Measurements from ENCODE around the gene IFNA14.

The IFNA14 gene

DNA sequence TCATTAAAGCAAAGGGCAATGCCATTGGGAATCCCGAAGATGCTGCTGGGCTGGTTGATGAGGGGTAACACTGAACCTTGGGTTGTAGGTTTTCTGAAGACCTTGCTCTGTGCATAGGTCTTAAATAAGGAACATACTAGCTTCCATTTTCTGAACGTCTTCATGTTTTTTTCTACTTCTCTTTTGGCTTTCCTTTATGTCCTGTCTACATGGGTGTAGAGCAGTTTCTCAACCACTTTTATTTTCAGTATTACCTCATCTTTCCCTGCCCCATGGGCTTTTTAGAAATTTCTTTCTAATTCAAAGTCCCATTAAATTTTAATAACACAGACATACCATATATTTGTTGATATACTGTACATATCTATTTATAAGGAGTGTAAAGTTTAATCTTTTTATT, at the start of gene IFNA14:
IFNA14 (minus strand) TSS at position 95 of the 400 bp plus-strand sequence; CDS start at position 25, 70 bp downstream.
- Histone ChIP-seq H3K4me1 (ENCODE audit: control insufficient read depth, insufficient read depth, low read length, unreplicated experiment) (peaks cover 7% of the 10 kb centered on the region), H3K79me2 (ENCODE audit: control insufficient read depth, insufficient read depth, low read length, unreplicated experiment) (no peaks in the 10 kb centered on the region), H3K27me3 (ENCODE audit: insufficient read depth, low read length) (peaks cover 39% of the 10 kb centered on the region), H2AFZ (ENCODE audit: low read length, unreplicated experiment) (no peak within 1 kb of the TSS), H3K36me3 (ENCODE audit: insufficient read depth, low read length) (no peaks in the 10 kb centered on the region), H3K4me3 (ENCODE audit: low read depth, low read length) (no peak within 1 kb of the TSS), H3K27ac (ENCODE audit: low read depth, low read length) (no peak within 1 kb of the TSS)

DNA sequence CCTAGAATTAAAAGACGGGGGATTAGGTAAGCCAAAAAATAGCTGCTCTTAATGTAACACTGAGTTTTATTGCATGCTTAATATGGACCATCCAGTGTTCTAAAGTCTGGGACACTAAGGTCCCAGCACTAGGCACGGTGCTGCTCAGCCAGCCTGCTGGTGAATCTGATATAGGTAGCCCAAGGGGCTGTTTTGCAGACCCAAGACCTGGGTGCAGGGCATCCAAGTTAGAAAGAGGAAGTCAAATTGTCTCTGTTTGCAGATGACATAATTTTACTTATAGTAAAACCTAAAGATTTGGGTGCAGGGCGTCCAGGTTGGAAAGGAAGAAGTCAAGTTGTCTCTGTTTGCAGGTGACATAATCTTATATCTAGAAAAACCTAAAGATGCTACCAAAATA, 47.5 kb upstream of the IFNA14 start:
- H3K36me3 ChIP-seq (ENCODE audit: insufficient read depth, low read length), result no peaks in the 10 kb centered on the region
- H3K4me1 ChIP-seq (ENCODE audit: control insufficient read depth, insufficient read depth, low read length, unreplicated experiment), result no peaks in the 10 kb centered on the region
- no peak overlapping the region for H3K27ac ChIP-seq (ENCODE audit: low read depth, low read length)
- H3K27me3 ChIP-seq (ENCODE audit: insufficient read depth, low read length), result peaks cover 70% of the 10 kb centered on the region
- no peak overlapping the region for H3K4me3 ChIP-seq (ENCODE audit: low read depth, low read length)
- H3K79me2 ChIP-seq (ENCODE audit: control insufficient read depth, insufficient read depth, low read length, unreplicated experiment), result no peaks in the 10 kb centered on the region
- no peak overlapping the region for H2AFZ ChIP-seq (ENCODE audit: low read length, unreplicated experiment)

DNA sequence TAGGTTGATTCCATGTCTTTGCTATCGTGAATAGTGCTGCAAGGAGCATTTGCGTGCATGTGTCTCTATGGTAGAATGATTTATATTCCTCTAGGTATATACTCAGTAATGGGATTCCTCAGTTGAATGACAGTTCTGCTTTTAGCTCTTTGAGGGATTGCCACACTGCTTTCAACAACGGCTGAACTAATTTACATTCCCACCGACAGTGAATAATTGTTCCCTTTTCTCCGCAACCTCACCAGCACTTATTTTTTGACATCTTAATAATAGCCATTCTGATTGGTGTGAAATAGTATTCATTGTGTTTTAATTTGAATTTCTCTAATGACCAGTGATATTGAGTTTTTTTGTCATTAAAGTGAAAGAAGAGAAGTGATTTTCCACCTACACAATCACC, 46.9 kb upstream of the IFNA14 start:
- peaks cover 77% of the 10 kb centered on the region for H3K27me3 ChIP-seq (ENCODE audit: insufficient read depth, low read length)
- H3K79me2 ChIP-seq (ENCODE audit: control insufficient read depth, insufficient read depth, low read length, unreplicated experiment), result no peaks in the 10 kb centered on the region
- H3K36me3 ChIP-seq (ENCODE audit: insufficient read depth, low read length), result no peaks in the 10 kb centered on the region
- H3K4me3 ChIP-seq (ENCODE audit: low read depth, low read length), result no peak overlapping the region
- no peak overlapping the region for H3K27ac ChIP-seq (ENCODE audit: low read depth, low read length)
- no peaks in the 10 kb centered on the region for H3K4me1 ChIP-seq (ENCODE audit: control insufficient read depth, insufficient read depth, low read length, unreplicated experiment)
- no peak overlapping the region for H2AFZ ChIP-seq (ENCODE audit: low read length, unreplicated experiment)

DNA sequence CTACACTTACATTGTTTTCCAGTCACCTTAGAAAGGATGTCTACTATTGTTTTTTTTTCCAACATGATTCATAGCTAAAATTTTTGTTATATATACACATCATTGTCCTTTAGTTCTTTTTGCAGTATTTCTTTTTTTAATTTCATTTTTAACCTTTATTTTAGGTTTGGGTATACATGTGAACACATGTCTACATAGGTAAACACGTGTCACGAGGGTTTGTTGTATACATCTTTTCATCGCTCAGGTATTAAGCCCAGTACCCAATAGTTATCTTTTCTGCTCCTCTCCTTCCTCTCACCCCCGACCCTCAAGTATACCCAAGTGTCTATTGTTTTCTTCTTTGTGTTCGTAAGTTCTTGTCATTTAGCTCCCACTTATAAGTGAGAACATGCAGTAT, 46.3 kb upstream of the IFNA14 start:
- Histone ChIP-seq H2AFZ (ENCODE audit: low read length, unreplicated experiment) (no peak overlapping the region), H3K27me3 (ENCODE audit: insufficient read depth, low read length) (peaks cover 82% of the 10 kb centered on the region), H3K4me3 (ENCODE audit: low read depth, low read length) (no peak overlapping the region), H3K27ac (ENCODE audit: low read depth, low read length) (no peak overlapping the region), H3K79me2 (ENCODE audit: control insufficient read depth, insufficient read depth, low read length, unreplicated experiment) (no peaks in the 10 kb centered on the region), H3K4me1 (ENCODE audit: control insufficient read depth, insufficient read depth, low read length, unreplicated experiment) (no peaks in the 10 kb centered on the region), H3K36me3 (ENCODE audit: insufficient read depth, low read length) (no peaks in the 10 kb centered on the region)

DNA sequence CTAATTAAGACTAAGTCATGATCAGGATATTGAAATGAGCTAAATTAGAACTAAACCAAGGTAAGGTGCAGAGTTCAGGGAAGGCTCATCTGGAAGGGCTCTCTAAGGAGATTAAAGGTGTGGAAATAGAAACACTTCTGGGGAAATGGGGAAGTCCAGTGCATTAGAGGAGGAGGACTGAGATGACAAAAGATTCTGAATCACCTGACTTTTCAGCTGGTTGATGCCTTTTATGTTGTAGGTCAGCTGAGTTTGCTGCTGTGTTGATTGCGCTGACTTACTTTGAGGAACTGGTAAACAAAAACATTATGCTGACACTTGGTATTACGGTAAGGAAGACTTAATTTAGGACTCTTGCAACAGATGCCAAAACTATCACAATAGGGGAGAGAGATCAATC, 41.5 kb upstream of the IFNA14 start:
- H3K27me3 ChIP-seq (ENCODE audit: insufficient read depth, low read length), result peaks cover 89% of the 10 kb centered on the region
- H3K27ac ChIP-seq (ENCODE audit: low read depth, low read length), result no peak overlapping the region
- no peak overlapping the region for H3K4me3 ChIP-seq (ENCODE audit: low read depth, low read length)
- no peaks in the 10 kb centered on the region for H3K36me3 ChIP-seq (ENCODE audit: insufficient read depth, low read length)
- no peaks in the 10 kb centered on the region for H3K4me1 ChIP-seq (ENCODE audit: control insufficient read depth, insufficient read depth, low read length, unreplicated experiment)
- H3K79me2 ChIP-seq (ENCODE audit: control insufficient read depth, insufficient read depth, low read length, unreplicated experiment), result no peaks in the 10 kb centered on the region
- no peak overlapping the region for H2AFZ ChIP-seq (ENCODE audit: low read length, unreplicated experiment)

DNA sequence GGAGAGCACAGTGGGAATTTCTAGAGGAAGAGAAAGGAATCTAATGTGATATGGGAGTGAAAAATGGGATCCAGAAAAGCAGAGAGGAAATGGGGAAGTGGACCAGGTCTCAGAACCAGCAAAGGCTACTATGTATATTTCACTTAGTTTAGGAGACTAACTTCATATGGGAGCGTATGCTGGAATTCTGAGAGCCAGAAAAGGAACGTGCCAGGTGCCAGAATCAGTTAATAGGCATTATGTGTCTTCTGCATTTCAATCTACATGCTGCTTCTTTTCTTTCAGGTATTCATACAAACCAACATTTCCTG, 28.5 kb upstream of the IFNA14 start:
- Histone ChIP-seq H3K27ac (ENCODE audit: low read depth, low read length) (no peak overlapping the region), H3K4me3 (ENCODE audit: low read depth, low read length) (no peak overlapping the region), H2AFZ (ENCODE audit: low read length, unreplicated experiment) (no peak overlapping the region), H3K27me3 (ENCODE audit: insufficient read depth, low read length) (peaks cover 77% of the 10 kb centered on the region), H3K4me1 (ENCODE audit: control insufficient read depth, insufficient read depth, low read length, unreplicated experiment) (no peaks in the 10 kb centered on the region), H3K36me3 (ENCODE audit: insufficient read depth, low read length) (no peaks in the 10 kb centered on the region), H3K79me2 (ENCODE audit: control insufficient read depth, insufficient read depth, low read length, unreplicated experiment) (no peaks in the 10 kb centered on the region)

DNA sequence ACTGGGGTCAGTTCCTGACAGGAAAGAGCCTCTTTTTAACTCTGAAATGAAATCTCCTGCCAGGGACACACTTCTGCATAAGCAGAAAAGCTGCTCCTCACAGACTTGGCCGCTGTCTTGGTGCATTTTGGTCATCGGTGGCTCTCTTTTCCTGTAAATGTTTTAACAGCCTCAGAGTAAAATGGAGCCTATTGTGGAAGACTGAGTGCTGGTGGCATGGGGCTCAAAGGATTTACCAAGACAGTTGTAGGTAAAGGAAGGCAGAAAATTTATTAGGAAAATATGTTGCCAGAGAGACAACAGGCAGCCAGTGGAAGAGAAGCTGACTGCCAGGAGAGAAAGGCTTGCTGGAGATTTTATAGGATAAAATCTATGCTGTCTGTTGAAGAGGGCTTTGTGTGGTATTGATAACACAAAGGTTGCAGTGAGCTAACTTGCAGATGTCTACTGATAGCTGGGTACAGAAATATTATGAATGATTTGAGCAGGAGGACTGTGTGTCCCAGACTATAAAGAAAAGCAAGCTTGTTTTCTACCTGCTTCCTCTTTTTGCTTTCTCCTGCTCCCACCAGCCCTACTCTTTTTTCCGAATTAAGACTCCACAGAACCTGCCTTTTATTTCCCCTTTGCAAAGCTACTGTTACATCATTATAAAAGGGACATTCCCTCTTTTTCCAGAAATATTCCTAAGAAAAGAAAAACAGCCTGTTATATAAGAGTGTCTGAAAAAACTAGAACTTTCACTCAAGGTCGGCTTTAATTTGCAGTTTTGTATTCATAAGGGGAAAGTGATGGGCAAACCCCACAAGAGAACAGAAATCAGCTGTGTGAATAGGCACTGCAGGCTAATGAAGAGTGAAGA, 27.9 kb upstream of the IFNA14 start:
- H3K4me3 ChIP-seq (ENCODE audit: low read depth, low read length), result no peak overlapping the region
- no peak overlapping the region for H2AFZ ChIP-seq (ENCODE audit: low read length, unreplicated experiment)
- no peaks in the 10 kb centered on the region for H3K4me1 ChIP-seq (ENCODE audit: control insufficient read depth, insufficient read depth, low read length, unreplicated experiment)
- H3K79me2 ChIP-seq (ENCODE audit: control insufficient read depth, insufficient read depth, low read length, unreplicated experiment), result no peaks in the 10 kb centered on the region
- H3K27ac ChIP-seq (ENCODE audit: low read depth, low read length), result no peak overlapping the region
- H3K36me3 ChIP-seq (ENCODE audit: insufficient read depth, low read length), result no peaks in the 10 kb centered on the region
- peaks cover 81% of the 10 kb centered on the region for H3K27me3 ChIP-seq (ENCODE audit: insufficient read depth, low read length)

DNA sequence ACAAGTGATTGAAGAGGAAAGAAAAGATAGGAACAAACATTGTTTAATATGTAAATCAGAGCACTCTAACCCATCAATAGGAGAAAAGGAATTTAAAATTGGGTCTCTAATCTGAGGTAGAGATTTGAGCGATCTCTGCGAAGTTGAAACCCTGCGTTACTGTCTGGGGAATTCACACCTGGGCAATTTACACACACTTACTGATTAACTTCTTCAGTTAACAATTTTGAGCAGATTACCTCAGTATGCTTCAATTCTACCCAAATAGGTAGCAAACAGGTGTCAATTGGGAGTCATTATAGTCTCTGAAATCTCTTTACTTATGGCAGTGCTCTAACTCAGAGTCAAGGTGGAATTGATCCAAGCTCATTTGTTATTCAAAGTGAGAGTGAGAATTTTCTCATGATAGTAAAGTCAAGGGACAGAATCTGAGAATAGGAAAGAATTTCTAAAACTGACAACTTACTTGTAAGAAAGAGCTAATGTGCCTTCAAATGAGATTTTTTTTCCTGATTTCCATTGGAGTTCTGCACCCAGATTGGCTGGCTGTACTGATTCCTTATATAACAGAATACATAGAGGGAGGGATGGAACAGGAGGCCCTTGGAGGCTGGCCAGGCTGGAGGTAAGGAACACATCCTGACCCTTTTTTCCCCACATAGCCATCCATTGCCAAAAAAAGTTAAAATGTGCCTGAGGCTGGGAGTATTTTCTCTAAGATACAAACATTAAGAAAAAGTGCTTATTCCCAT, 27.1 kb upstream of the IFNA14 start:
- Histone ChIP-seq H3K27ac (ENCODE audit: low read depth, low read length) (no peak overlapping the region), H3K79me2 (ENCODE audit: control insufficient read depth, insufficient read depth, low read length, unreplicated experiment) (no peaks in the 10 kb centered on the region), H2AFZ (ENCODE audit: low read length, unreplicated experiment) (no peak overlapping the region), H3K36me3 (ENCODE audit: insufficient read depth, low read length) (no peaks in the 10 kb centered on the region), H3K27me3 (ENCODE audit: insufficient read depth, low read length) (peaks cover 88% of the 10 kb centered on the region), H3K4me3 (ENCODE audit: low read depth, low read length) (no peak overlapping the region), H3K4me1 (ENCODE audit: control insufficient read depth, insufficient read depth, low read length, unreplicated experiment) (no peaks in the 10 kb centered on the region)

GRCh38 chr9:21265421-21266189, 25.8 kb upstream of the IFNA14 start:
- Histone ChIP-seq H3K36me3 (ENCODE audit: insufficient read depth, low read length) (no peaks in the 10 kb centered on the region), H3K4me3 (ENCODE audit: low read depth, low read length) (no peak overlapping the region), H2AFZ (ENCODE audit: low read length, unreplicated experiment) (no peak overlapping the region), H3K4me1 (ENCODE audit: control insufficient read depth, insufficient read depth, low read length, unreplicated experiment) (no peaks in the 10 kb centered on the region), H3K79me2 (ENCODE audit: control insufficient read depth, insufficient read depth, low read length, unreplicated experiment) (no peaks in the 10 kb centered on the region), H3K27ac (ENCODE audit: low read depth, low read length) (no peak overlapping the region), H3K27me3 (ENCODE audit: insufficient read depth, low read length) (peaks cover 87% of the 10 kb centered on the region)

DNA sequence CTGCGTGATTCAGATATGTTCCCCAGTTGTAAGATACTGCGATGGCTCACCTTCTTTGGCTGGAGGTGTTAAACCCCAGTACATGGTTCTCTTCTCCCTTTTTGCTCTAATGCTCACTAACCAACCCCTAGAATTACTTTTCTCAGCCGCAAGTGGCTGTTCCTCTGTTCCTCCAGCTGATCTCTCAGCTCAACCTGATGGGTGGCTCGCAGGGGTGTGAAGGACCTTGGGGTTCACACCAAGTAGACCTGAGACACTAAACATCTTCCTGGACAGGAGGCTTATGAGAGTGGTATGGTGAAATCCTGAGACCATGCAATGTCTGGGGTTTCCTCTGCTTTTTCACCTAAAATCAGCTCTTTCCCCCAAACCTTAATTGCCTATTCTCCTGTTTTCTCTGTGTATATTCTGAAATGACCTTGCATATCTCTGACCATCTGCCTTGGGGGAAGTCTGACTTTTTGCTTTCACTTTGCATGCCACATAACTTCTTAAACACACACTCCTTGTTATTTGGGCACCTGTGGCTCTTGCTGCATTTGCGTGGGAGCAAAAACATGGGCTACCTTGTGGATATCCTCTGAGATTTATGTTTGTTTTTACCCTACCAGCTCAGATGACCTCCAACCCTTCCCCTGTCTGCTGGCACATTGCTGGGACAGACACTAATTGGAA, 15.9 kb upstream of the IFNA14 start:
- Histone ChIP-seq H3K4me3 (ENCODE audit: low read depth, low read length) (no peak overlapping the region), H3K27me3 (ENCODE audit: insufficient read depth, low read length) (peaks cover 57% of the 10 kb centered on the region), H3K36me3 (ENCODE audit: insufficient read depth, low read length) (no peaks in the 10 kb centered on the region), H3K27ac (ENCODE audit: low read depth, low read length) (no peak overlapping the region), H3K79me2 (ENCODE audit: control insufficient read depth, insufficient read depth, low read length, unreplicated experiment) (no peaks in the 10 kb centered on the region), H2AFZ (ENCODE audit: low read length, unreplicated experiment) (no peak overlapping the region), H3K4me1 (ENCODE audit: control insufficient read depth, insufficient read depth, low read length, unreplicated experiment) (no peaks in the 10 kb centered on the region)
